Measurements from ENCODE around the gene KCNJ11. TPM values are rescaled to one million over a fixed set of nuclear protein-coding genes. Genes with fewer than 3 reads are reported as not detected.

The KCNJ11 gene
- total and polyA plus RNA-seq, 2 of the 13 experiments (the other 11 are each of a cell fraction or from before 2014, with no cell fraction given), result 0.38 to 1.6 TPM

DNA sequence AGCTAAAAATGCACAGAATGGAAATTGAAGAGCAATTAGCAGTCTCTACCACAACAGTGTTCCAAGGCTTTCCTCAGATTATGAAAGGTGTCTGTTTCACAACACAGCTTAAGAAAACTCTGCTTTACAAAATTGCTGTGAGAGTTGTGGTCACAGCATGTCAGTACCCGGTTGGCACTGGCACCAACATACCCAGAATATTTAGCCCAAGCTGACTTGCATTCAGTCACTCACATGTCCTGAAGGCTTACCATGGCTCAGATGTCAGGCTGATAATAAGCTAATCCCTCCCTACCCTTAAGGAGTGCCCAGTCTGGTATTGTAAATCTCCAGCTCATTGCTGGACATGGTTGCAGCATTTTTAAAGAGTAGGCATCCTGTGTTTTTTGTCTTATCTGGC, 22.0 kb downstream of the KCNJ11 start:
- intact Hi-C loops (cut with micrococcal nuclease; ENCODE audit: unreplicated experiment) (no loop called here), in situ Hi-C loops (cut with HindIII; ENCODE audit: extremely low pct_ligation_motif_present, low pct_unique_long_range_greater_than_20kb) (no loop called here)
- Histone ChIP-seq H4K20me1 (ENCODE audit: insufficient read depth, low read length) (no peaks in the 10 kb centered on the region), H3K4me1 (ENCODE audit: insufficient read depth, low read length) (no peaks in the 10 kb centered on the region), H2AFZ (ENCODE audit: low read length) (no peak overlapping the region), H3K4me2 (ENCODE audit: low read depth, low read length) (no peak overlapping the region), H3K9ac (ENCODE audit: insufficient read depth, low read depth, low read length) (no peak overlapping the region), H3K9me3 (ENCODE audit: low read length) (peaks cover 45% of the 10 kb centered on the region), H3K4me3 (replicated peaks in 1 of 3; ENCODE audit: insufficient read depth in 1 of 3, low read depth in 2 of 3, low read length in 3 of 3) (no peak overlapping the region), H3K36me3 (replicated peaks in 1 of 2; ENCODE audit: control insufficient read depth in 1 of 2, insufficient read depth in 2 of 2, low read length in 2 of 2) (peaks cover 43 to 91% of the 10 kb centered on the region in 2 experiments), H3K27ac (ENCODE audit: extremely low read length, insufficient read depth, low read length) (no peak overlapping the region), H3K79me2 (ENCODE audit: insufficient read depth, low read length) (peaks cover 11% of the 10 kb centered on the region), H3K27me3 (ENCODE audit: control insufficient read depth in 1 of 2, insufficient read depth in 2 of 2, low read length in 2 of 2) (no peaks in the 10 kb centered on the region)
- TF ChIP-seq, protein P1, sequence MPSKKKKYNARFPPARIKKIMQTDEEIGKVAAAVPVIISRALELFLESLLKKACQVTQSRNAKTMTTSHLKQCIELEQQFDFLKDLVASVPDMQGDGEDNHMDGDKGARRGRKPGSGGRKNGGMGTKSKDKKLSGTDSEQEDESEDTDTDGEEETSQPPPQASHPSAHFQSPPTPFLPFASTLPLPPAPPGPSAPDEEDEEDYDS (CRISPR knock-in tag; IDR thresholded peaks at IDR 0.05), result no peak
- TF ChIP-seq YEATS2 (CRISPR knock-in tag; IDR thresholded peaks at IDR 0.05; ENCODE audit: borderline replicate concordance), result no peak
- no peak for TF ChIP-seq NFYC (CRISPR knock-in tag; IDR thresholded peaks at IDR 0.05)
- TF ChIP-seq, protein P2, sequence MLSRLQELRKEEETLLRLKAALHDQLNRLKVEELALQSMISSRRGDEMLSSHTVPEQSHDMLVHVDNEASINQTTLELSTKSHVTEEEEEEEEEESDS (CRISPR knock-in tag; IDR thresholded peaks at IDR 0.05; ENCODE audit: borderline replicate concordance), result no peak
- no peak for TF ChIP-seq PLRG1 (conservative IDR thresholded peaks at IDR 0.05)
- TF ChIP-seq, protein P3, sequence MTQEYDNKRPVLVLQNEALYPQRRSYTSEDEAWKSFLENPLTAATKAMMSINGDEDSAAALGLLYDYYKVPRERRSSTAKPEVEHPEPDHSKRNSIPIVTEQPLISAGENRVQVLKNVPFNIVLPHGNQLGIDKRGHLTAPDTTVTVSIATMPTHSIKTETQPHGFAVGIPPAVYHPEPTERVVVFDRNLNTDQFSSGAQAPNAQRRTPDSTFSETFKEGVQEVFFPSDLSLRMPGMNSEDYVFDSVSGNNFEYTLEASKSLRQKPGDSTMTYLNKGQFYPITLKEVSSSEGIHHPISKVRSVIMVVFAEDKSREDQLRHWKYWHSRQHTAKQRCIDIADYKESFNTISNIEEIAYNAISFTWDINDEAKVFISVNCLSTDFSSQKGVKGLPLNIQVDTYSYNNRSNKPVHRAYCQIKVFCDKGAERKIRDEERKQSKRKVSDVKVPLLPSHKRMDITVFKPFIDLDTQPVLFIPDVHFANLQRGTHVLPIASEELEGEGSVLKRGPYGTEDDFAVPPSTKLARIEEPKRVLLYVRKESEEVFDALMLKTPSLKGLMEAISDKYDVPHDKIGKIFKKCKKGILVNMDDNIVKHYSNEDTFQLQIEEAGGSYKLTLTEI (CRISPR knock-in tag; conservative IDR thresholded peaks at IDR 0.05), result no peak
- FAIRE-seq, result no peak
- WGBS (ENCODE audit: low lambda C conversion rate), result 100% methylated on average over 1 of the region's 1 CpG
- no peak for DNase-seq (ENCODE audit: low spot score)
- CTCF ChIA-PET (ENCODE audit: low intra/inter-chr PET ratio, low total read pairs), result no interaction called here
- no TSS peak for BruUV-seq (replicated peaks)
- ATAC-seq, result no peak
- POLR2A ChIA-PET, result no interaction called here
